MCF 10A (cell line): Measurements from ENCODE around the gene LRRC8A. TPM values are rescaled to one million over a fixed set of nuclear protein-coding genes. Genes with fewer than 3 reads are reported as not detected.

ENCODE experiments used
- BruUV-seq: library from RNA; stranded (reverse); fragments of 400-500 nt; replicated peaks from 2 replicates; lab custom pipeline; 2021; lab: Mats Ljungman, UMichigan
- CTCF ChIA-PET: fragments of 300-600 bp; sonication (Branson Sonifier 250); formaldehyde crosslinking; extraction: SDS; loops from one replicate; lab custom pipeline; 2021; ENCODE audit warnings: antibody characterized with exemption, inconsistent platforms; lab: Yijun Ruan, JAX
- POLR2A ChIA-PET: fragments of 300-600, 350-650 bp; sonication (Branson Sonifier 250); formaldehyde crosslinking; extraction: SDS; loops from one replicate; lab custom pipeline; 2020; ENCODE audit warnings: antibody characterized with exemption, inconsistent platforms; lab: Yijun Ruan, JAX
- DNase-seq: peaks from one replicate; pipeline ENCODE4 v3.0.0-alpha.2; 2018; ENCODE audit not compliant: unreplicated experiment
- H3K27ac Mint-ChIP-seq: one replicate; pipeline ENCODE4 v1.8.0; 2022; ENCODE audit warnings: mild to moderate bottlenecking, low read depth, mixed read lengths; ENCODE audit not compliant: unreplicated experiment
- H3K27me3 Mint-ChIP-seq: one replicate; pipeline ENCODE4 v1.8.0; 2022; ENCODE audit warnings: mixed read lengths; ENCODE audit not compliant: insufficient read depth, unreplicated experiment
- H3K36me3 Mint-ChIP-seq: one replicate; pipeline ENCODE4 v1.8.0; 2022; ENCODE audit warnings: mild to moderate bottlenecking, moderate library complexity, mixed read lengths; ENCODE audit not compliant: insufficient read depth, unreplicated experiment
- H3K4me1 Mint-ChIP-seq: one replicate; pipeline ENCODE4 v1.8.0; 2022; ENCODE audit warnings: mixed read lengths; ENCODE audit not compliant: insufficient read depth, unreplicated experiment
- H3K4me3 Mint-ChIP-seq: one replicate; pipeline ENCODE4 v1.8.0; 2022; ENCODE audit warnings: mild to moderate bottlenecking, moderate library complexity, mixed read lengths; ENCODE audit not compliant: unreplicated experiment
- H3K9me3 Mint-ChIP-seq: one replicate; pipeline ENCODE4 v1.8.0; 2022; ENCODE audit warnings: mixed read lengths; ENCODE audit not compliant: unreplicated experiment
- intact Hi-C: fragments of 100-400 bp; cut with micrococcal nuclease; formaldehyde crosslinking; loops from 2 replicates; pipeline ENCODE4 v1.14.1; 2022
- total RNA-seq: library from RNA; stranded (reverse); gene quantifications from 2 replicates; pipeline ENCODE4 v1.2.3, GENCODE V29; 2022
- TF ChIP-seq, protein P1 (sequence below): fragments of 200-600 bp; IDR thresholded peaks from one replicate; pipeline ENCODE4 v1.8.0; 2022; ENCODE audit warnings: antibody characterized with exemption, mild to moderate bottlenecking; ENCODE audit not compliant: unreplicated experiment

The LRRC8A gene
- total RNA-seq, 1 experiment from 2014 or later: 30.9 TPM

DNA sequence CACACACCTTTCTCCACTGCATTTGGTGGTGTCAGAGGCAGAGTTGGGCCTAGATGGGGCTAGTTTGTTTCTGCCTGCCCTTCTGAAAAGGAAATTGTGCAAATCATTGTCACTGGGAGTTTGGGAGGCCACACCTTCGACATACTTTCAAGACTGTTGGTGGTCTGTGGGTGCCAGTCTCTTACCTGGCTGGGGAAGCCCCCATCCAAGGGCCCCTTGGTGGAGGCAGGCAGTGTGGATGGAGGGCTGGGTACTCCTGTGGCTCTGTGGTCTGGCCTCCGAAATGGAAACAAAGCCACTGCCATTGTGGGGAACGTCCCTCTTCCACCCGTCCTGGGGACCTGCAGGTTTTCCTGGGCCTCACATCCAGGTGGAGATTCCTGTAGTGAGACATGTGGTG, 27.9 kb downstream of the LRRC8A start:
- intact Hi-C loops: no loop called here
- Mint-ChIP-seq H3K4me1 (peaks cover 25% of the 10 kb centered on the region), H3K27me3 (no peaks in the 10 kb centered on the region), H3K9me3 (no peaks in the 10 kb centered on the region), H3K36me3 (peaks cover 37% of the 10 kb centered on the region), H3K4me3 (no peak overlapping the region), H3K27ac (peak overlapping the region; percentile 19)
- DNase-seq: no peak
- CTCF ChIA-PET: no interaction called here
- BruUV-seq: no TSS peak
- TF ChIP-seq, protein P1, sequence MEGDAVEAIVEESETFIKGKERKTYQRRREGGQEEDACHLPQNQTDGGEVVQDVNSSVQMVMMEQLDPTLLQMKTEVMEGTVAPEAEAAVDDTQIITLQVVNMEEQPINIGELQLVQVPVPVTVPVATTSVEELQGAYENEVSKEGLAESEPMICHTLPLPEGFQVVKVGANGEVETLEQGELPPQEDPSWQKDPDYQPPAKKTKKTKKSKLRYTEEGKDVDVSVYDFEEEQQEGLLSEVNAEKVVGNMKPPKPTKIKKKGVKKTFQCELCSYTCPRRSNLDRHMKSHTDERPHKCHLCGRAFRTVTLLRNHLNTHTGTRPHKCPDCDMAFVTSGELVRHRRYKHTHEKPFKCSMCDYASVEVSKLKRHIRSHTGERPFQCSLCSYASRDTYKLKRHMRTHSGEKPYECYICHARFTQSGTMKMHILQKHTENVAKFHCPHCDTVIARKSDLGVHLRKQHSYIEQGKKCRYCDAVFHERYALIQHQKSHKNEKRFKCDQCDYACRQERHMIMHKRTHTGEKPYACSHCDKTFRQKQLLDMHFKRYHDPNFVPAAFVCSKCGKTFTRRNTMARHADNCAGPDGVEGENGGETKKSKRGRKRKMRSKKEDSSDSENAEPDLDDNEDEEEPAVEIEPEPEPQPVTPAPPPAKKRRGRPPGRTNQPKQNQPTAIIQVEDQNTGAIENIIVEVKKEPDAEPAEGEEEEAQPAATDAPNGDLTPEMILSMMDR: no peak
- POLR2A ChIA-PET: interaction anchor here (1.5 kb wide), 1 partner anchor 28 kb away, joined by 6 read pairs; the partner anchor contains the start of genes KYAT1 and LRRC8A

DNA sequence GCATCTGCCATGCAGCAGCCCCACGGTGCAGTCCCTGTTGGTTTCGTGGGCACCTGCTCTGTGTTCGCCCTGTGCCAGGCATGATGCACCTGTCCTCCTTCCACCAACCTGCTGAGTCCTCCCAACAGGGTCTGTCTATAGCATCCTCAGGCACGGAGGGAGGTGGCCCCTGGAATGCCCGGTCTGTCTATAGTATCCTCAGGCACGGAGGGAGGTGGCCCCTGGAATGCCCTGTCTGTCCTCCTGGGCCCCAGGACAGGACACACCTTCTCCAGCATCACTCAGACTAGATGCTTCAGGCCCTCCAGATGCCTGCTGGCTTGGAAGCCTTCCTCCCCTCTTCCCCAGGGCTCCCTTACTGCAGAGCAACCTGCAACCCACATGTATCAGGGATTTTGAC, 29.0 kb downstream of the LRRC8A start:
- TF ChIP-seq, protein P1: no peak
- ChIA-PET POLR2A (no interaction called here), CTCF (no interaction called here)
- intact Hi-C loops: no loop called here
- Mint-ChIP-seq H3K27me3 (no peaks in the 10 kb centered on the region), H3K4me3 (no peak overlapping the region), H3K27ac (peak overlapping the region; percentile 85), H3K4me1 (peaks cover 25% of the 10 kb centered on the region), H3K36me3 (peaks cover 37% of the 10 kb centered on the region), H3K9me3 (no peaks in the 10 kb centered on the region)
- DNase-seq: no peak
- no TSS peak for BruUV-seq

DNA sequence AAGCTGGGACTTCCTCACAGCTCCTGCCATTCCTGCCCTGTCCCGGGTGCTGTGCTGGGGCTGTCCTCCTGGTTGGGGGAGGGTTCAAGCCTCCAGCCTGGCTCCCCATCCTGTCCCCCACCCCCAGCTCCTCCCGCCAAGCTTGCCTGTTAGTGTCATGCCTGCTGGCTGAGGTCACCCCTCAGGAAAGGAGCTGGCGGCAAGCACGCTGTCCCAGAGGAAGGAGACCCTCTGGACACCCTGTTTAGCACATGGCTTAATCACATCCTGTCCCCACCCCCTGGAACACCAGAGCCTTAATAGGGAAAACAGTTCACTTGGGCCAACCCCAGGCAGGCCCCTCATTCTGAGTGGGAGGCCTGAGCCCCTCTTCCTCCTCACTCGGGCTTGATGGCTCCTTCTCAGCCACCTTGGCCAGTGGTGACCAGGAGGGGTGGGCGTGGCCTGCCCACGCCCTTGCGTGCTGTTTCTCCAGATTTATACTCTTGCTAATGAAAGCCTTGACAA, 29.6 kb downstream of the LRRC8A start:
- POLR2A ChIA-PET: interaction anchor here (0.6 to 1.4 kb wide), 2 partner anchors 29 to 39 kb away, joined by 3 to 4 read pairs; no protein-coding TSS in a partner anchor
- no TSS peak for BruUV-seq
- intact Hi-C loops: no loop called here
- DNase-seq: peak; percentile 45
- CTCF ChIA-PET: interaction anchor here (0.8 to 1.9 kb wide), 3 partner anchors 9 to 16 kb away, joined by 4 to 8 read pairs (median 5); no protein-coding TSS in a partner anchor
- Mint-ChIP-seq H3K27me3 (no peaks in the 10 kb centered on the region), H3K4me1 (peaks cover 26% of the 10 kb centered on the region), H3K9me3 (no peaks in the 10 kb centered on the region), H3K27ac (peak overlapping the region; percentile 85), H3K4me3 (no peak overlapping the region), H3K36me3 (peaks cover 40% of the 10 kb centered on the region)
- TF ChIP-seq, protein P1: no peak

DNA sequence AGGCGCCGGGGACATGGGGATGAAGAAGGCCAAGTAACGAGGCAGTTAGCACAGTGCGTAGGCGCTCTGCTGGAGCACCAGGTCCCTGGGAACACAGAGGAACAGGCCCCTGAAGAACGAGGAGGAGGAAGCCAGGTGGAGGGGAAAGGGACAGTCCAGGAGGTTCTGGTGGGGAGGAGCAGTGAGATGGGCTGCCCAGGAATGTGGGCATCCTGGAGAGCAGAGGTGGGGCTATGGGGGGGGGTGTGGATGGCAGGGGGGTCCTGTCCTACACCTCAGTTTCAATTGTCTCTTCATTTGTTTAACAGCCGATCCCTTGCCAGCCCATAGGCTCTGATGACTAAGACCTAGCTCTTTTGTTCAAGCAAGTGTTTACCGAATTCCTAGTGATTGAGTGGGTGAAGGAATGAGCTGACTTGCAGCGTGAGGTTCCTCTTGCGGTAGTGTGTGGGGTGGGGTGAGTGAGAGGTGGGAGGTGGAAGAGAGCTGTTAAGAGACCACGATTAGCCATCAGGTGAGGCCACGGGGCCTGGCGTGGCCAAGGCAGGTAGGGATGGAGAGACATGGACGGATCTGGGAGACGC, 30.4 kb downstream of the LRRC8A start:
- peak; percentile 89 for DNase-seq
- intact Hi-C loops: no loop called here
- Mint-ChIP-seq H3K9me3 (no peaks in the 10 kb centered on the region), H3K36me3 (peaks cover 43% of the 10 kb centered on the region), H3K4me1 (peaks cover 34% of the 10 kb centered on the region), H3K27me3 (no peaks in the 10 kb centered on the region), H3K27ac (peak overlapping the region; percentile 85), H3K4me3 (peak overlapping the region; percentile 22)
- ChIA-PET CTCF (interaction anchor here (0.7 to 1.9 kb wide), 4 partner anchors 10 to 31 kb away, joined by 3 to 8 read pairs (median 4); partner anchors contain the start of genes KYAT1 and LRRC8A), POLR2A (interaction anchor here (0.6 to 1.4 kb wide), 11 partner anchors 10 to 286 kb away, joined by 3 to 7 read pairs (median 3); partner anchors contain the start of genes KYAT1 and LRRC8A)
- TF ChIP-seq, protein P1: no peak
- BruUV-seq: no TSS peak
